ENCODE measurements around the gene BATF3. TPM values are rescaled to one million over a fixed set of nuclear protein-coding genes. Genes with fewer than 3 reads are reported as not detected.

BATF3 gene
- polyA plus RNA-seq, 2 of the 4 experiments (the other 2 are of a cell fraction) = 6.4 to 8.9 TPM

DNA sequence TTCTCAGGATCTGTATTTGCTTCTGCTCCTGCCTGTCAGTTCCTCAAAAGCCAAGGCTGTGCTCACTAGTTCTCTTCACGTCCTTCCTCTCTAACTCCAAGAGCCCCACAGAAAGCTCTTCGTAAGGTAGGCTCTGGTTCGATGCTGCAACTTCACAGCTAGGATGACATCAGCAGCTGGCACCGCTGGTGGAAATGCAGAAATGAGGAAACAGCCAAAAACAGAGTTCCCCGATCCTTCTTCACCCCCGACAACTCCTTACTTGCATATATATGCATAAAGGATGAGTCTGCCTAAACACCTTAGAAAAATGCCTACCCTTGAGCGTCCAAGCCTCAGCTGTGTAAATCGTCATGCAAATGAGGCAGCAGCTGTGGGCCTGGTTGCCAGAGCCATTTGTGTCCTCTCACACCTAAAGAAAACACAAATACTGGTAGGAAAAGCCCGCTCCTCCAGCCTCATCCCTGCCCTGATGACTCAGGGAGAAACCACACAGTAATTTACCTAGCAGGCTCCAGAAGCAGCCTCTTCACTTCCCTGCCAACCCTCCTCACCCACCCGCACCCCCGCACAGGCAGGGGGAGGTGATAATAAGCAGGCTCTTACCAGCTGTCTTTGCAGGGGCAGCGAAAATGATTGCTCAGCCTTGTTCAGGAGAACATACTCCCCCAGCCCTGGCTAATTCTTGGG lies 28.2 kb downstream of the BATF3 start:
- H3K27ac ChIP-seq = peak overlapping the region; percentile 25 to 65; a peak in 5 of 6 replicates
- POLR2A ChIA-PET = no interaction called here

GRCh38 chr1:212670882-212671281 lies 28.8 kb downstream of the BATF3 start:
- POLR2A ChIA-PET = no interaction called here
- ATAC-seq = no peak

More for the DNA sequence above, 28.2 kb downstream of the BATF3 start:
- no peak for FAIRE-seq
- ATAC-seq = peak; percentile 35 to 36; a peak in 3 of 6 replicates
- 56% methylated on average over 12 of the region's 12 CpGs for WGBS (ENCODE audit: missing lambda C conversion rate)
- Histone ChIP-seq H3K4me1 (peaks cover 47% of the 10 kb centered on the region), H3K4me3 (no peak overlapping the region), H3K4me2 (peak overlapping the region; percentile 48), H3K9me3 (no peaks in the 10 kb centered on the region)
- CTCF ChIA-PET = interaction anchor here (0.6 to 2.1 kb wide), 8 partner anchors 9 to 1077 kb away, joined by 3 to 8 read pairs (median 3); no protein-coding TSS in a partner anchor
- peak in 1 of 2 experiments; percentile 34 for DNase-seq (ENCODE audit: low read depth in 1 of 2, low spot score in 1 of 2)
- no peak for TF ChIP-seq FOSB (CRISPR knock-in tag; IDR thresholded peaks at IDR 0.05)
- TF ChIP-seq EHMT2 (IDR thresholded peaks at IDR 0.05; ENCODE audit: low read depth) = no peak
- TF ChIP-seq TFCP2L1 (CRISPR knock-in tag; IDR thresholded peaks at IDR 0.05) = no peak
- no peak for TF ChIP-seq RAD21 (conservative IDR thresholded peaks at IDR 0.05 in 1 of 2, IDR thresholded peaks at IDR 0.05 in 1 of 2)
- no peak for TF ChIP-seq GATA3 (IDR thresholded peaks at IDR 0.05; ENCODE audit: borderline replicate concordance)
- no peak for TF ChIP-seq ZSCAN20 (CRISPR knock-in tag; IDR thresholded peaks at IDR 0.05)
- no peak for TF ChIP-seq USF2 (IDR thresholded peaks at IDR 0.05)
- TF ChIP-seq CTCF (IDR thresholded peaks at IDR 0.05) = no peak
- no peak for TF ChIP-seq NPAS2 (CRISPR knock-in tag; IDR thresholded peaks at IDR 0.05; ENCODE audit: borderline replicate concordance)
- no peak for TF ChIP-seq HEYL (CRISPR knock-in tag; IDR thresholded peaks at IDR 0.05)
- TF ChIP-seq, protein P1, sequence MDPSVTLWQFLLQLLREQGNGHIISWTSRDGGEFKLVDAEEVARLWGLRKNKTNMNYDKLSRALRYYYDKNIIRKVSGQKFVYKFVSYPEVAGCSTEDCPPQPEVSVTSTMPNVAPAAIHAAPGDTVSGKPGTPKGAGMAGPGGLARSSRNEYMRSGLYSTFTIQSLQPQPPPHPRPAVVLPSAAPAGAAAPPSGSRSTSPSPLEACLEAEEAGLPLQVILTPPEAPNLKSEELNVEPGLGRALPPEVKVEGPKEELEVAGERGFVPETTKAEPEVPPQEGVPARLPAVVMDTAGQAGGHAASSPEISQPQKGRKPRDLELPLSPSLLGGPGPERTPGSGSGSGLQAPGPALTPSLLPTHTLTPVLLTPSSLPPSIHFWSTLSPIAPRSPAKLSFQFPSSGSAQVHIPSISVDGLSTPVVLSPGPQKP (IDR thresholded peaks at IDR 0.05; ENCODE audit: low read depth, low read length) = no peak
- no peak for TF ChIP-seq HMGXB4 (CRISPR knock-in tag; IDR thresholded peaks at IDR 0.05; ENCODE audit: borderline replicate concordance)

More at GRCh38 chr1:212670882-212671281, 28.8 kb downstream of the BATF3 start:
- Histone ChIP-seq H3K4me1 (peaks cover 51% of the 10 kb centered on the region), H3K27ac (peak overlapping the region; percentile 25 to 65; a peak in 5 of 6 replicates), H3K4me2 (peak overlapping the region; percentile 48; the same call in 2 of the 3 replicates), H3K9me3 (no peaks in the 10 kb centered on the region), H3K4me3 (no peak overlapping the region)
- no peak for DNase-seq (ENCODE audit: low read depth in 1 of 2, low spot score in 1 of 2)
- no peak for FAIRE-seq
- CTCF ChIA-PET = interaction anchor here (0.6 to 2.1 kb wide), 5 partner anchors 79 to 1076 kb away, joined by 3 to 8 read pairs (median 3); no protein-coding TSS in a partner anchor
- TF ChIP-seq MAZ (IDR thresholded peaks at IDR 0.05; ENCODE audit: borderline replicate concordance, low read depth, low read length) = no peak
- no peak for TF ChIP-seq EHF (CRISPR knock-in tag; IDR thresholded peaks at IDR 0.05)
- TF ChIP-seq RAD21 (conservative IDR thresholded peaks at IDR 0.05 in 1 of 2, IDR thresholded peaks at IDR 0.05 in 1 of 2) = no peak
- no peak for TF ChIP-seq ZNF302 (CRISPR knock-in tag; IDR thresholded peaks at IDR 0.05)
- no peak for TF ChIP-seq HOXA7 (CRISPR knock-in tag; IDR thresholded peaks at IDR 0.05)
- TF ChIP-seq CHD4 (IDR thresholded peaks at IDR 0.05; ENCODE audit: borderline replicate concordance) = no peak
- no peak for TF ChIP-seq TFCP2L1 (CRISPR knock-in tag; IDR thresholded peaks at IDR 0.05)
- no peak for TF ChIP-seq MYC (IDR thresholded peaks at IDR 0.05; ENCODE audit: borderline replicate concordance, low read length)
- TF ChIP-seq, protein P2, sequence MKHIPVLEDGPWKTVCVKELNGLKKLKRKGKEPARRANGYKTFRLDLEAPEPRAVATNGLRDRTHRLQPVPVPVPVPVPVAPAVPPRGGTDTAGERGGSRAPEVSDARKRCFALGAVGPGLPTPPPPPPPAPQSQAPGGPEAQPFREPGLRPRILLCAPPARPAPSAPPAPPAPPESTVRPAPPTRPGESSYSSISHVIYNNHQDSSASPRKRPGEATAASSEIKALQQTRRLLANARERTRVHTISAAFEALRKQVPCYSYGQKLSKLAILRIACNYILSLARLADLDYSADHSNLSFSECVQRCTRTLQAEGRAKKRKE (CRISPR knock-in tag; IDR thresholded peaks at IDR 0.05; ENCODE audit: low read depth) = no peak
- no peak for TF ChIP-seq RCOR1 (IDR thresholded peaks at IDR 0.05; ENCODE audit: low read depth, low read length)
- TF ChIP-seq HES2 (IDR thresholded peaks at IDR 0.05) = no peak
